ENCODE measurements around the gene POLE4.

The POLE4 gene

DNA sequence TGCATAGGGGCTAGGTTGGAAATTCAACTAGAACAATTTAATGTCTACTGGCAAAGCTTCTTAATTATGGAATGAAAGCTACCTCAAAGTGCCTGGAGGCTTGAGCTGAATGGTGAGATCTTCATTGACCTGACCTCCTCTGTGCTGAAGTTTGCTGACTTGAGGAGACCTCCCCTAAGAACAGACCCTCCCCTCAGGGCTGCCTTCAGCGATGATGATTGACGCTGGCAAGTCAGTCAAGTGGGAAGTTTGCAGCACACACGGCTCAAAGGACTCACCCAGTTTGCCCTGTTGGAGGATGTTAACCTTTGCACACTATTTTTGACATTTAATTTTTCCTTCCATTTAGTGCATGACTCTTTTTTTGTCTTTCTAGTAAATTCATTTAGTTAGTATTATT lies 17.2 kb upstream of the POLE4 start:
- no peak for DNase-seq

DNA sequence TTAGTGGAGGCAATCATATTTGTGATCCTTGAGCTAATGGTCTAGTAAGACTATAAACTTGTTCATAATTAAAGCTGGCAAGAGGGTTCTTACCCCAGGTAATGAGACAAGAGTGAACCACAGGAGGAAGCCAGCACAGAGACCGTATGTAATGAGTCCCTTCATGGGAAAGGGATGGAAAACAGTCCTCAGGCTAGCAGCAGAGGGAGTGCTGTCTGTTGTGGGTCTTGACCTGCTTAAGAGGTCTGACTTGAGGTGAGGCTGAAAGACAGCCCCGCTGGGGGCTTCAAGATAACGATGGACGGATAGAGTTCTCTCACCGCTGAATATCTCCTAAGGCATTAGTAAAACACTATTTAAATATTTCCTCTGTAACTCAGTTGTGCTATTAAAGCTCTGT lies 16.2 kb upstream of the POLE4 start:
- no peak for DNase-seq

DNA sequence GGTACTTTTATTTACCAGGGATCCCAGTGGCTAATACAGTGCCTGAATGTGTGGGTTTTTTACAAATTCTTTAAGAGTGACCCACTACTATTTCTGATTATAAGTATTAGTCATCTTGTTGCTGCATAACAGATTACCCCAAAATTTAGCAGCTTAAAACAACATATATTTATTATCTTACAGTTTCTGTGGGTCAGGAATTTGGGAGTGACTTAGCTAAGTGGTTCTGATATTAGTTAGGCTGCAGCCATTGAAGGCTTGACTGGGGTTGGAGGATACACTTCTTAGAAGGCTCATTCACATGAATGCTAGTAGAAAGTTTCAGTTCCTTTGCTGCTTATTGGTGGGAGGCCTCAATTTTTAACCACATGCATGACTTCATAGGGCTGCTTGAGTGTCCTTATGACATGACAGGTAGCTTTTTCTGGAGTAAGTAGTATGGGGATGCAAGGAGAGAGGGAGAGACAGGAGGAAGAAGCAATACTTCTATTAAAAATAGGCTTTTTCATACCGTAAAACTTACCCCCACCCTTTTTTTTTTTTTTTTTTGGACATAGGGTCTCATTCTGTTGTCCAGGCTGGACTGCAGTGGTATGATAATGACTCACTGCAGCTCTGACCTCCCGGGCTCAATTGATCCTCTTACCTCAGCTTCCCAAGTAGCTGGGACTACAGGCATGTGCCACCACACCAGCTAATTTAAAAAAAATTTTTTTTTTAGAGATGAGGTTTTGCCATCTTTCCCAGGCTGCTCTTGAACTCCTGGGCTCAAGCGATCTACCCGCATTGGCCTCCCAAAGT lies 13.3 kb upstream of the POLE4 start:
- peak; percentile 18 for DNase-seq

DNA sequence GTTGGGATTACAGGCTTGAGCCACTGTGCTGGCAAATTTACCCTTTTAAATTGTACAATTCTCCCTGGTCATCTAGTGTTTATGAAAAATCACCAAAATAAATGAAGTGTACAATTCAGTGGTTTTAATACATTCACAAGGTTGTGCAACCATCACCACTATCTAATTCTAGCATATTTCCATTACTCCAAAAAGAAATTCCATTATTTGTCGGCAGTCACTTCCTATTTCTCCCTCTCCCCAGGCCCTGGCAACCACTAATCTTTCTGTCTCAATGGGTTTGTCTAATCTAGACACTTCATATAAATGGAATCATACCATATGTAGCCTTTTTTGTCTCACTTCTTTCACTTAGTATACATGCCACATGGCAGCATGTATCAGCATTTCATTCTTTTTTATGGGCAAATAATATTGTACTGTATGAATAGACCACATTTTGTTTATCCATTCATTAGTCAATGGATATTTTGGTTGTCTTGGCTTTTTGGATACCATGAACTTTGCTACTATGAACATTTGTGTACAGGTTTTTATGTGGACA lies 12.6 kb upstream of the POLE4 start:
- DNase-seq: peak; percentile 38

DNA sequence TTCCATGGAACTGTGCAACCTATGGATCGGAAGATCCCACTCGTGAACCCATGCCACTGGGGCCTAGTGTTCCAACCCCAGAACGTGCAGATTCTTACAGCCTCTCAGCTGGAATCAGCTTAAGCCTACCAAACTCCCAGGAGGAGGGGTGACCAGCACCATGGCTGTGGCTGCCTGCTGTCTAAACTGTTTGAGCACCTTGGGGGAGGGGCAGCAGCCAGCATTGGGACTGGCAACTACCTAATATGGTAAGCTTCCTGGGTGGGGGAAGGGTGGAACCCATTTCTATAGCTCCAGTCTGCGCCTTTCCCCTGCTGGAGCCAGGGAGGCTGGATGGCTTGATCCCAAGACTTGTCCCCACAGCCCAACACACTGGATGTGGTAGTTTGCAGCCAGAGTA lies 10.7 kb upstream of the POLE4 start:
- DNase-seq: no peak

DNA sequence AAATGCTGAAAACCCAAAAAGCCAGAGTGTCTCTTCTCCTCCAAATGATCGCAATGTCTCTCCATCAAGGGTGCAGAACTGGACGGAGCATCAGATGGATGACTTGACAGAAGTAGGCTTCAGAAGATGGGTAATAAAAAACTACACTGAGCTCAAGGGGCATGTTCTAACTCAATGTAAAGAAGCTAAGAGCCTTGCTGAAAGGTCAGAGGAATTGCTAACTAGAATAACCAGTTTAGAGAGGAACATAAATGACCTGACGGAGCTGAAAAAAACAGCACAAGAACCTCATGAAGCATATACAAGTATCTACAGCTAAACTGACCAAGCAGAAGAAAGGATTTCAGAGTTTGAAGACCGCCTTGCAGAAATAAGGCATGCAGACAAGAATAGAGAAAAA lies 9.7 kb upstream of the POLE4 start:
- DNase-seq: no peak

DNA sequence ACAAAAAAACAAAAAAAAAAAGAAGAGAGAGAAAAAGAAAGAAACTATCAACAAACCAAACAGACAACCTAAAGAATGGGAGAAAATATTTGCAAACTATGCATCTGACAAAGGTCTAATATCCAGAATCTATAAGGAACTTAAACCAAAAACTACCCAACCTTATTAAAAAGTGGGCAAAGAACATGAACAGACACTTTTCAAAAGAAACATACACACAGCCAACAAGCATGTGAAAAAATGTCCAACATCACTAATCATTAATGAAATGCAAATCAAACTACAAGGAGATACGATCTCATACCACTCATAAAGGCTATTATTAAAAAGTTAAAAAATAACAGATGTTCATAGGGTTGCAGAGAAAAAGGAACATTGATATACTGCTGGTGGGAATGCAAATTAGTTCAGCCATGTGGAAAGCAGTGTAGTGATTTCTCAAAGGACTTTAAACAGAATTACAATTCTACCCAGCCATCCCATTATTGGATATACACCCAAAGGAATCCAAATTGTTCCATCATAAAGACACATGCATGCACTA lies 7.2 kb upstream of the POLE4 start:
- no peak for DNase-seq

DNA sequence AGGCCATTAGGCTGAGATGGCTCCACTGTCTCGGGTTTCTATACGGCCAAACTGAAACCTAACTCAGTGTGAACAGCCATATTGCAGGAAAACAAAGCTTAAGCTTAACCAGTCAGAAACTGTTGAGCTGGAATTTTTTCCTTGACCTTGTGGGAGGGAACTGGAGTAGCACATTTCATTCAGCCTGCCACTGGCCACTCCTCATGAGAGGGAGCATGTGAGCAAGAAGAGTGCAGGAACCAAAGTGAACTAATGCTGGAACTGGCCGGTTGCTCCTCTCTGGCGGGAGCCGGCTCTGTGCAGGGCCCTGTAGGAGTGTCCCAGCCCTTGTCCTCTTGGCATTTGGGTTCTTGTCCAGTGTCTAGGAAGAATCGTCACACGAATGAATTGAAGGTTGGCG lies 5.9 kb upstream of the POLE4 start:
- DNase-seq: no peak

DNA sequence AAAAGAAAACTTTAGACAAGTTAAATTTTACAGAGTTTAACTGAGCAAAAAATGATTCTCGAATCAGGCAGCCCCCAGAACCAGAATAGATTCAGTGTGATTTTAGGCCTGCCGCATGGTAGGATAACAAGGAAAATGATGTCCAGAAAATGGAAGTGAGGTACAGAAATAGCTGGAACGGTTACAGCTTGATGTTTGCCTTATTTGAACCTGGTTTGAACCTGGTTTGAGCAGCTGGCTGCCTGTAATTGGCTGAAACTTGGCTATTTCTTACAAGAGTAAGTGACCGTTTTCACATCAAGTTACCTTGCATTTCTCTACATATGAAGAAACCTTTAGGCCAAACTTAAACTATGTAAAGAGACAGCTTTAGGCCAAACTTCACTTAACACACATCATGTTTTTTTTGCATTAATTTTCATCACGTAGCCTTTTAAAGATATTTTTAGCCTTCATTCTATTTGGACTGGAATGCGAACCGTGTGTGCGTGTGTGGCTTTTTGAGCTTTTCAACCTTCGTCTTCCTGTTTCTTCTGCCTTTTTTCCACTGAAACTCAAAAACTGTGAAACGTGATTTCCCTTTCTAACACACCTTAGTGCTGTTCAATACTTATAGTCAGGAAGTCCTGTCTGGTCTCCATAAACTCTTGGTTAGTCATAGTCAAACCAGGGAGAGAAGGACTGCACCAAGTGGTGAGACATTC lies 4.5 kb upstream of the POLE4 start:
- no peak for DNase-seq

DNA sequence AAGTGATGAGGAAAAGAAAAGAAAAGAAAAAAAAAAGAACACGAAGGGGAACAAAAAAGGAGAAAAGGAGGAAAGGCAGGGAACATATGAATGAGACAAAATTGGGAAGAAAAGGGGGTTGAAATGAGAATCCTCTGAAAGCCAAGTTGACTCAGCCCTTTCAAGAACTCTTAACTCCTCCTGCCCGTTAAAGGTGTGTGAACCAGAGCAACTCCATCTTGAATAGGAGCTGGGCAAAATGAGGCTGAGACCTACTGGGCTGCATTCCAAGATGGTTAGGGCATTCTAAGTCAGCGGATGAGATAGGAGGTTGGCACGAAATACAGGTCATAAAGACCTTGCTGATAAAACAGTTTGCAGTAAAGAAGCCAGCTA lies 4.0 kb upstream of the POLE4 start:
- no peak for DNase-seq

DNA sequence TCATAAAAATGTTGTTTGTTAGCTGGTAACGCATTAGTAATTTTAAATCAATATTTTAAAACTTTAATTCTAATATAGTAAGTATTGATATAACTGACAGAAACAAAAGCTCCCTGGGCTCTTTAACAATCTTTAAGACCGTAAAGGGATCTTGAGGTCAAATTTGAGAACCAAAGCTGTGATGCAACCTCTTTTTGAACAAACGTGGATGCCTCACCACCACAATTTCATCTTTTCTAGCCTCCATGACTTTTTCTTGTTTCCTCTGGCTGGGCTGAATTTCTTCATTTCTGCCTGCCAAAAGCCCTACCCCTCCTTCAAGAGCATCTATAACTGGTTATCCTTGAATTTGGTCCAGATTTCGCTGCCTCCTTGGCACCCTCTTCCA lies 563 bp upstream of the POLE4 start:
- DNase-seq: no peak

DNA sequence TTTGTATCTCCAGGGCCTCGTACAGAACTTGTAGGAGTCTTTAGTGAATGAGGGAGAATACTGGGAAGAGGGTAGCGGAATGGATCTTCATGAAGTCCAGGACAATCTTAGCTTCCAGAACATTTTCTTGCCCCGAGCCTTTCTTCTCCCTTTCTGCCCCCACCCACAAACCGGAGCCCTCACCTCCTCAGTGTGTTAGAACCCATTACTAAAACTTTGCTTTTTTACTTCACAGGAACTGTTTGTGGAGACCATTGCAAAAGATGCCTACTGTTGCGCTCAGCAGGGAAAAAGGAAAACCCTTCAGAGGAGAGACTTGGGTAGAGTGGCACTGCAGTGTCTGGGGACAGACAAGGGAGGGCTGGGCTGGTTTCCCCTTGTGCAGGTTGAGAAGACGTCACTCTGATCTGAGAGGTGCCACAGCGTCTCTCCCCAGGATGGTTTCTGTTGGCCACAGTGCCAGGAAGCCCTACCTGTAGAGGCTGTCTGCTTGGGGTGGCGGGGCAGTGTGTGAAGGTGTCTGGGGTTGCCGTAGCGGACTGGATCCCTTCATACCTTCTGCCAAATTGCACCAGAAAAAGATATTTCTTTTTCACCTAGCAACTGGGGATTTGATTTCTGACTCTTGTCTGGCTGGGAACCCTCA lies 786 bp downstream of the POLE4 start:
- DNase-seq: no peak

DNA sequence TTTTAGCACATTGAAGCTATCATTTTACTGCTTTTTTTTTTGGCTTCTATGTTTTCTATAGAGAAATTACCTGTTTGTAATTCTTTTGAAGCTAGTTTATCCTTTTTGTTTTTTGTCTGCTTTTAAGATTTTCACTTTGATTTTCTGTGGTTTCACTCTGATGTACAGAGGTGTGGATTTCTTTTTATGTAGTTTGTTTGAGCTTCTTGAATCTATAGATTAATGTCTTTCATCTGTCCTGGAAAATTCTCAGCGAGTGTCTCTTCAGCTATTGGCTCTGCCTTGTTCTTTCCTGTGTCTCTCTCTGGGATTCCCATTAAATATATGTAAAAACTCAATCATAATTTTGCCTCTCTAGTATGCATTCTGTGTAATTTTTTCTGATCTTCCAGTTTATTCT lies 8.4 kb downstream of the POLE4 start:
- no peak for DNase-seq

DNA sequence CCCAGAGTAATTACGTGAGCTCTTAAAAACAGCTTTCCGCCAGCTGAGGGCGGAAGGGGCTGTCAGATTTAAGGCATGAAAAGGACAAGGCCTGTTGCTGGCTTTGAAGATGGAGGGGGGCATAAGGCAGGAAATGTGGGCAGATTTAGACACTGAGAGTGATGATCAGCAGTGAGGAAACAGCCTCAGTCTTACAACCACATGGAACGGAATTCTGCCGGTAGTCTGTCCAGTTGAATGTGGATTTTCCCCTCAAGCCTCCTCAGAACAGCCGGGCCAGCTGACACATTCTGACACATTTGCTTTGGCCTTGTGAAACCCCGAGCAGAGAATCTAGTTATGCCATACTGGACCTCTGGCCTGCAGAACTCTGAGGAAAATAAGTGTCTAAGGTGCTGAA lies 16.6 kb downstream of the POLE4 start:
- DNase-seq: no peak

DNA sequence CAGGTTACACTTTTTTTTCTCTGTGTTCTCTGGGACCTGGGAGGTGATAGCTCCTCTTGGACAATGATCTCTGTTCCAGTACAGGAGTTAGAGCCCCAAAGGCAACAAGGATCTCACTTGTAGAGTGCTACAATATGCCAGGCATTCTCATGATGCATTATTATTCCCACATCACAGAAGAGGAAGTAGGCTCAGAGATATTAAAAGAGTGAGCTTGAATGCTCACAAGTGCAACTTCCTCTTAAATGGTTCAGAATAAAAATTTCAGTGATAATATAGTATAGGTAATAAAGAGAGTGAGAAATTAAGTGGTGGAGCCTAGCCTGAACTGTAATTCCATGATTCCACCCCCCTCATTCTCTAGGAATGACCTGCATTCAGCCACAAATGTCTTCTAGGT lies 21.4 kb downstream of the POLE4 start:
- DNase-seq: no peak

DNA sequence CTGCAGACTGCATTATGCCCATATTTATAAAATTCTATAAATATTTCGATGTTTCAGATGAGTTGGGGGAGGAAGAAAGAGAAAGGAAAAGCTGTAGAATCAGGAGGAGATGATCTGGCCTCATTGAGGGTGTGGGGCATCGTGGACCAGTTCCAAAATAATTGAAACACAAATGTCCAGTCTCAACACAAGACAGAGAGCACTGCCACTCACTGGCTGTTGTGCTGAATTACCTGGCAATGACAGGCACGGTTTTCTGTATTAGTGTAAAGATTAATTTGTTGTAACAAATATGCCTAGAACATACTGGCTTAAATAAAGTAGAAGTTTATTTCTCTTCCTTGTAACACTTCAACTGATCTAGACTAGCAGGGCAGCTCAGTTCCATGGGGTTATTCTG lies 24.1 kb downstream of the POLE4 start:
- peak; percentile 7 for DNase-seq

DNA sequence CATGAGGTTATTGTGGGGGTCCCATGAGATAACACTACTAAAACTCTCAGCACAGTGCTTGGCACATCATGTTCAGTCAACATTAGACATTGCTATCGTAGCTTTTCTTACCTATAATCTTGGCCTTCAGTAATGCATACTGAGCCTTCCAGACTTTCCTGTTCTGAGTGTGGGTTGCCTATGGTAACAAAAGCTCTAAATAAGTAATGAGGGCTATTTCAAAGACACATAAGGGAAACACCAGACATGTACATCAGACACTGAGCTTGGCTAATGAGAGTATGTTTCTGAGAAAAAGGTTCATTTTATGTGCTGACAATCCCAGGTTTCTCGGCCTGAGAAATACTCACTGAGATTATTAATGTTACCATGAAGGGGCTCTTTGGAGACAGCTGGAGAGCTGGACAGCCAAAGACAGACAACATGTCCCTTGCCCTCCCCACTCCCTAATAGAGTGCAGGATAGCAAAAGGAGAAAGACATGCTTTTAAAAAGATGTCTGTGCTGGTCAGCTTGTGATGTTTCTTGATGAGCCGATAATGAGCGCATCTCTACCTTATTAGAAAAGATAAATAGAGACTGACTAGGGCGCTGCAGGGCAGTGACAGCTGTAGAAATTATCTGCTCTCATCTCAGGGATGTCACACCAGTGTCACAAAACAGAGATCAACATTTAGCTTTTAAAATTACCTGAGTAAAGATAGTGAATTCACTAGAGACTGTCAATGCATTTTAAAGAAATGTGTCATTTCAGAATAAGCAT lies 25.4 kb downstream of the POLE4 start:
- DNase-seq: no peak

DNA sequence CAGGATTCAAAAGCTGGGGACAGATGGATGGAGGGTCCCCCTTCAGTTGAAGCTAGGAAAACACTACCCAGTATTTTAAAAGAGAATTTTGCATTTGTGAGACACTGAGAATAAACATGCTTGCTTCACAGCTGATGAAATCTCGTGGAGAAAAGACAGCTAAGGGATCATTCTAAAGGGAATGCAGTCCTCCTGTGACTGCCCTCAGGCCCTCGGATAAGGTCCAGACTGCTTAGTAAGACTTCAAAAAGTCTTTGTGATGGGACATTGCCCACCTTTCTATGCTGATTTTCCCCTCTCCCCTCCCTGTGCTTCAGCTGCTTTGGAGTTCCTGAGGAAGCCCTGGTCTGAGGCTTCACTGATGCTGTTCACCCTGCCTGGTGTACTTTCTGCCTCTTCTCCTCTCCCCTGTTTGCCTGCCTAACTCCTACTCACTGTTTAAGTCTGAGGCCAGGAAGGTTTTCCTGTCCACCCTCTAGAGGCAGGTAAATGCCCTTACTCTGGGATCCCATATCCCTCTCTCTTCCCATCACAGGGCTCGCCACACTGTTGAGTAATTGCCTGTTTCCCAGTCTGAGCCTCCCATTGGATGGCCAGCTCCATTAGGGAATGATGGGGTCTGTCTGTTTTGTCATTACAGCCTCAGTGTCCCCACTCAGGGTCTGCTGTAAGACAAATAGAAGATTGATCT lies 26.6 kb downstream of the POLE4 start:
- no peak for DNase-seq

DNA sequence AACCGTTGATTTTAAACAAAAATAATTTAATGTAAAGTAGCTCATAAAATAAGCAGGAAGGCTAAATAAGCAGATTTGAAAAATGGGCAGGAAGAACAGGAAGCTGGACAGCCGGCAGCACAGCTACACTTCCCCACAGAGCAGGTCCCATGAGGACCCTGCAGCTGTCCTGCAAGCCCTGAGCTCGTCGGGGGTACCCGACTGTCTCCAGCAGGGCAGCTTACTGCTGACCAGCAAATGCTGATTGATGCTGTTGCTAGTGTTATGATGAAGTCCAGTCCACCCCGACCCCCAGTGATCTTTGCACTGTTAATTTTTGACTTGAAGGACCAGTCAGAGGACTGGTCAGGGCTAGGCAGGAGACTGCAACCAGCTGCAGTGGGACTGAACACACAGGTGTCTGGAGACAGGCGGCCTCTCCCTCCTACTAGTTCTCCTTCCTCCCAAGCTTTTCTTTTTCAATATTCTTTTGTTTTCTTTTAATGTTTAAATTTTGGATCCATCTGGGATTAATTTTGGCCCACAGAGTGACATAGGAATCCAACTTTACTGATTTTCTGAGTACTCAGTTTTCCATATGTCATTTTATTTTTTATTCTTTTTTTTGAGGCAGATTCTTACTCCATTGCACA lies 27.7 kb downstream of the POLE4 start:
- no peak for DNase-seq

DNA sequence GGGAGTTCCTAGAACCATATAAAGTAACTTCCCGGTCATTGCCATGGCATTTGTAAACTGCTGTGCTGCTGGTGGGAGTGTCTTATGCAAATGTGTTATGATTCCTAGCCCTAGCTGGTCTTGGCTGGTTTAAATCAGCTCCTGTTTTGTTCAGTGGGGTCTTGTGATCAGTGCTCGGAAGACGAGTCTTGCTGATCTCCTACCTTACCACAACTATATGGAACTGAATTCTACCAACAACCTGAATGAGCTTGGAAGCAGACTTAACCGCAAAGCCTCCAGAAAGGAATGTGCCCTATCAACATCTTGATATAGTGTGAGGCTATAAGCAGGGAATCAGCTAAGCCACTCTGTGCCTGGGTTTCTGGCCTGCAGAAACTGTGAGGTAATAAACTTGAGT lies 33.5 kb downstream of the POLE4 start:
- peak; percentile 77 for DNase-seq

DNA sequence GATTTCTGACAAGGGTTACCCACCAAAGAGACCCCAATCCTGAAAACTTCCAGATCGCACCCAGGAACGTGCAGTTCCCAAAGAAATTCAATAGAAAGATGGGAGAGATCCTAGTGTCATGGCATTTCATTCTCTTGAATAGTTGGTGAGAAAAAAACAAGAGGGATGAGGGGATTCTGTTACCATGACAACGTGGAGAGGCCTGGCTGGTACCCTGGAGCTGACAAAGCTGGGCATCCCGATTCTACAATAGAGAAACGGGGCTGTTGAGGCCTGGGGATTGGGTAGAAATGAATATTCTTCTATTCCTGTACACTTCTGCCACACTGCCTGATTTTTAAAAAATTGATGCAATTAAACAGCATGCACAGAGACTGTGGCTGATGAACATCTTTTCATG lies 41.0 kb downstream of the POLE4 start:
- DNase-seq: no peak

DNA sequence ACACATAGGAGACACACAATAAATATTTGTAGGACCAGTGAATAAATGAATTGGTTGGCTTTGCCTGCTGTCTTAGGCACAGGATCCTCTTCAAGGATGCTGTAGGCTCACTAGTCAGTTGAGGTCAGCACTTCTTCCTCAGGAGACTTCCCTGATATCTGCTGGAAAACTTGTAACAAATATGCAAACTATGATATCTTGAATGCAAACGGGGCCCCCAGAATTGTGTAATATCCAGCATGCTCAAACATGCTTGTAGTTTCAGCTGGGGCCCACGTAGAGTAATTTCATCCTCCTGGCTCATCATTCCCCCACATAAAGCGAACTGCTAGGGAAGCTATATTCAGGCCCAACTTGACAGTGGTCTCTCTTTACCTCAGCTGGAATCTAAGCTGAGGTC lies 43.6 kb downstream of the POLE4 start:
- peak; percentile 53 for DNase-seq
